DOHH2 (cell line): Measurements from ENCODE around the gene FAM120A.

Experiments used
- EZH2phosphoT487 ChIP-seq: fragments of 200-600 bp; sonication (generic); IDR thresholded peaks from 2 replicates; pipeline ENCODE4 v1.6.1; 2017; ENCODE audit warnings: borderline replicate concordance, mild to moderate bottlenecking, antibody characterized with exemption, low read length, moderate library complexity, mixed read lengths
- TF ChIP-seq, protein P1 (sequence below): fragments of 200-600 bp; sonication (generic); IDR thresholded peaks from one replicate; pipeline ENCODE4 v1.5.1; 2014; ENCODE audit warnings: antibody characterized with exemption, mild to moderate bottlenecking, low read depth, low read length; ENCODE audit not compliant: poor library complexity, severe bottlenecking

GRCh38 chr9:93488244-93488643 lies 36.8 kb downstream of the FAM120A start:
- TF ChIP-seq, protein P1, sequence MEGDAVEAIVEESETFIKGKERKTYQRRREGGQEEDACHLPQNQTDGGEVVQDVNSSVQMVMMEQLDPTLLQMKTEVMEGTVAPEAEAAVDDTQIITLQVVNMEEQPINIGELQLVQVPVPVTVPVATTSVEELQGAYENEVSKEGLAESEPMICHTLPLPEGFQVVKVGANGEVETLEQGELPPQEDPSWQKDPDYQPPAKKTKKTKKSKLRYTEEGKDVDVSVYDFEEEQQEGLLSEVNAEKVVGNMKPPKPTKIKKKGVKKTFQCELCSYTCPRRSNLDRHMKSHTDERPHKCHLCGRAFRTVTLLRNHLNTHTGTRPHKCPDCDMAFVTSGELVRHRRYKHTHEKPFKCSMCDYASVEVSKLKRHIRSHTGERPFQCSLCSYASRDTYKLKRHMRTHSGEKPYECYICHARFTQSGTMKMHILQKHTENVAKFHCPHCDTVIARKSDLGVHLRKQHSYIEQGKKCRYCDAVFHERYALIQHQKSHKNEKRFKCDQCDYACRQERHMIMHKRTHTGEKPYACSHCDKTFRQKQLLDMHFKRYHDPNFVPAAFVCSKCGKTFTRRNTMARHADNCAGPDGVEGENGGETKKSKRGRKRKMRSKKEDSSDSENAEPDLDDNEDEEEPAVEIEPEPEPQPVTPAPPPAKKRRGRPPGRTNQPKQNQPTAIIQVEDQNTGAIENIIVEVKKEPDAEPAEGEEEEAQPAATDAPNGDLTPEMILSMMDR: no peak
- no peak for TF ChIP-seq EZH2phosphoT487
